Astrocyte (in vitro differentiated cells and primary cell): ENCODE measurements around the gene PNRC2.

Experiments
- EZH2 ChIP-seq: IDR thresholded peaks from 2 replicates; pipeline ENCODE4 v1.6.1; 2012; ENCODE audit warnings: mild to moderate bottlenecking, low read length, inconsistent platforms; ENCODE audit not compliant: insufficient read depth
- TF ChIP-seq, protein P1 (sequence below): IDR thresholded peaks from 2 replicates; pipeline ENCODE4 v1.5.1; 2011; ENCODE audit warnings: low read depth, mild to moderate bottlenecking, inconsistent platforms, low read length, moderate library complexity; ENCODE audit not compliant: insufficient read depth

DNA sequence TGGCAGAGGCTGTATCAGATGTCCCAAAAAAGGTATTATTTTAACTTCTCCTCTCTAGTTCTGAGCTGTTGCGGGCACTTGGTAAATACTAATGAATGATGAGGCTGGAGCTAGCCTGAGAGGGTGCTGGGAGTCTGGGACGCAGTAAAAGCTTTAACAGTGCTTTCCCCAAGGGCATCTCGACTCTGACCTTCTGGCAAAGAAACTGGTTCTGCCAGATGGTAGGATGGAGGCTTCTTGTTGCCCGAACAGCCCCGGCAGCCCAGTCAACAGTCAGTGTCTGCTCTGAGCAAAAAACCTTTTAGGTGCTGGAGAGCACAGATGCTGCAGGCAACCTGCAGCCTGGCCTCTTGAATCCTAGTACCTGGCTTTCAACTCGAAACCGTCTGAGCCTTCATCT is 2.5 kb upstream of the PNRC2 start:
- TF ChIP-seq, protein P1, sequence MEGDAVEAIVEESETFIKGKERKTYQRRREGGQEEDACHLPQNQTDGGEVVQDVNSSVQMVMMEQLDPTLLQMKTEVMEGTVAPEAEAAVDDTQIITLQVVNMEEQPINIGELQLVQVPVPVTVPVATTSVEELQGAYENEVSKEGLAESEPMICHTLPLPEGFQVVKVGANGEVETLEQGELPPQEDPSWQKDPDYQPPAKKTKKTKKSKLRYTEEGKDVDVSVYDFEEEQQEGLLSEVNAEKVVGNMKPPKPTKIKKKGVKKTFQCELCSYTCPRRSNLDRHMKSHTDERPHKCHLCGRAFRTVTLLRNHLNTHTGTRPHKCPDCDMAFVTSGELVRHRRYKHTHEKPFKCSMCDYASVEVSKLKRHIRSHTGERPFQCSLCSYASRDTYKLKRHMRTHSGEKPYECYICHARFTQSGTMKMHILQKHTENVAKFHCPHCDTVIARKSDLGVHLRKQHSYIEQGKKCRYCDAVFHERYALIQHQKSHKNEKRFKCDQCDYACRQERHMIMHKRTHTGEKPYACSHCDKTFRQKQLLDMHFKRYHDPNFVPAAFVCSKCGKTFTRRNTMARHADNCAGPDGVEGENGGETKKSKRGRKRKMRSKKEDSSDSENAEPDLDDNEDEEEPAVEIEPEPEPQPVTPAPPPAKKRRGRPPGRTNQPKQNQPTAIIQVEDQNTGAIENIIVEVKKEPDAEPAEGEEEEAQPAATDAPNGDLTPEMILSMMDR: no peak
- no peak for TF ChIP-seq EZH2
